Lower leg skin (tissue), 3 donors: ENCODE data around the gene NIM1K.

ENCODE experiments used
- CTCF ChIP-seq, 3 donors: fragments of 450-650 bp; IDR thresholded peaks; one replicate each; pipeline ENCODE4 v1.5.1; 2016; ENCODE audit warnings: antibody characterized with exemption in 3 of 3, mild to moderate bottlenecking in 3 of 3, moderate library complexity in 2 of 3
- POLR2A ChIP-seq, 2 donors: fragments of 450-650 bp; IDR thresholded peaks; one replicate each; pipeline ENCODE4 v1.6.1; 2016 to 2017; ENCODE audit warnings: antibody characterized with exemption in 2 of 2, mild to moderate bottlenecking in 1 of 2, moderate library complexity in 1 of 2

GRCh38 chr5:43152946-43153345 lies 39.1 kb upstream of the NIM1K start:
- TF ChIP-seq CTCF (IDR thresholded peaks at IDR 0.05) (no peak), POLR2A (IDR thresholded peaks at IDR 0.05) (no peak)
